Suprapubic skin (tissue), 4 donors: ENCODE measurements around the gene EFCAB8.

Experiments
- CTCF ChIP-seq, 2 donors: fragments of 200-600 bp in 1 of 2; fragments of 450-650 bp in 1 of 2; sonication (generic) in 1 of 2; IDR thresholded peaks; one replicate each; pipeline ENCODE4 v1.5.1; 2016 to 2019; ENCODE audit warnings: antibody characterized with exemption in 2 of 2, mild to moderate bottlenecking in 1 of 2, moderate library complexity in 1 of 2
- EP300 ChIP-seq: sonication (generic); formaldehyde crosslinking; IDR thresholded peaks from one replicate; pipeline ENCODE4 v1.6.1; 2017; ENCODE audit warnings: antibody characterized with exemption
- POLR2A ChIP-seq, 2 donors: fragments of 450-650 bp; IDR thresholded peaks; one replicate each; pipeline ENCODE4 v1.6.1; 2017; ENCODE audit warnings: antibody characterized with exemption in 2 of 2, mild to moderate bottlenecking in 2 of 2, moderate library complexity in 2 of 2
- POLR2AphosphoS5 ChIP-seq, 3 donors: sonication (generic); formaldehyde crosslinking; IDR thresholded peaks; one replicate each; pipeline ENCODE4 v1.6.1; 2017; ENCODE audit warnings: antibody characterized with exemption in 3 of 3

DNA sequence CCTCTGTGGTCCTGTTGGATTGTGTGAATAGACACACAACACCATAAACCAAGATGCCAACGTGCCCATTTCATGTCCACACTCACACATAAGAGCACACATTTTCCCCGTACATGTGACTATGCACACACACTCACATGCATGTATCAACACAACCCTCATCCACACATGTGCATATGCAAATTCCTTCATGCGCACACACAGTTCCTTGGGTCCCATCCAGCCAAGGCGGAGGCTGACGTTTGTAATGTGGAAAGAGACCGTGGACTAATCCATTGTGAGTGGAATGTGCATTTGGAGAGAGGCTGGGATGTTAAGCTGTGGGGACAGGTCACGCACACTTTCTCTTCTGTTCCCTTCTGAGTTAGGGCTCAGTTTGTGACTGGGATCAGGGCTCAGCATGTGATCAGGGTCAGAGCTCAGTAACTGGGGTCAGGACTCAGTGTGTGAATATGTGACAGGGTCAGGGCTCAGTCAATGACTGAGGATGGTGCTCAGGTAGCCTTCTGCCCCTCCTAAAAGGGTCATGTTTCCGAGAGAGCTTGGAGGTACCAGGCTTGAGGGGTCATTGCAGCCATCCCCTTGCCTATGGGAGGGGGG, 148.2 kb downstream of the EFCAB8 start:
- TF ChIP-seq CTCF (IDR thresholded peaks at IDR 0.05) = no peak
- no peak for TF ChIP-seq EP300
- TF ChIP-seq POLR2AphosphoS5 (IDR thresholded peaks at IDR 0.05) = no peak
- TF ChIP-seq POLR2A (IDR thresholded peaks at IDR 0.05) = no peak
